A549 (cell line): ENCODE measurements around the gene ATP10B.

Experiments used
- CEBPB ChIP-seq, 2 experiments: fragments of >200 bp in 1 of 2; sonication (Bioruptor Twin) in 1 of 2; formaldehyde crosslinking in 1 of 2; IDR thresholded peaks; 2 replicates each; pipeline ENCODE4 v1.6.1; 2012 to 2016
- EP300 ChIP-seq, 2 experiments: fragments of >200 bp; sonication (Bioruptor Twin); formaldehyde crosslinking; IDR thresholded peaks; 2 replicates in 1 of 2; 3 replicates in 1 of 2; pipeline ENCODE4 v1.6.1; 2016 to 2017
- POLR2A ChIP-seq: IDR thresholded peaks from 2 replicates; pipeline ENCODE4 v1.6.1; 2012; ENCODE audit warnings: mild to moderate bottlenecking, low read length
- SREBF2 ChIP-seq: fragments of 450-650 bp; IDR thresholded peaks from 2 replicates; pipeline ENCODE4 v1.6.1; 2014; ENCODE audit warnings: mild to moderate bottlenecking, moderate library complexity

DNA sequence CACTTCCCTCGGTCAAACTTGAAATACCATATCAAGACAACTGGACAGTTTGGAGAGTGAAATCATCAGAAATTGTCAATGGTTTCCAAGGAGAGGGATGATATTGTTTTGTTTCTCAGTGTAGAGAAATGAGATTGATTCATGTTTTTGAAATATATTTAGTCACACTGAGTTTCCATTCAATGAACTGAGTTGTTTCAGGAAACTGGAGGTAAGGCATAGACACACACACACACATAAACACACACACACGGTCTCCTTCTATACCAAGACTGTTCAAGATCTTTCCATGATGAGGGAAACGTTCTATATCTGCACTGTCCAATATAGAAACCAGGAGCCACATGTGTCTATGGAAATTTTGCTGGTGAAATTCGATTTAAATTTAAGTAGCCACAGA is 247.5 kb downstream of the ATP10B start:
- TF ChIP-seq POLR2A (no peak), CEBPB (IDR thresholded peaks at IDR 0.05) (no peak), SREBF2 (no peak), EP300 (IDR thresholded peaks at IDR 0.05) (no peak)
